Breast epithelium (tissue), 4 donors: ENCODE results near the gene MAPK8IP2. TPM values are rescaled to one million over a fixed set of nuclear protein-coding genes. Genes with fewer than 3 reads are reported as not detected.

Source experiments
- DNase-seq, 2 donors: peaks; one replicate each; pipeline ENCODE4 v3.0.0-alpha.2; 2019; ENCODE audit warnings: low spot score in 2 of 2
- H3K27ac ChIP-seq, 2 donors: fragments of 200-600 bp; sonication (generic) in 1 of 2; one replicate each; pipeline ENCODE4 v1.5.1; 2016 to 2019; ENCODE audit warnings: mild to moderate bottlenecking in 1 of 2
- H3K27me3 ChIP-seq, 2 donors: fragments of 200-600 bp; sonication (generic) in 1 of 2; one replicate each; pipeline versions ENCODE4 v1.5.1 to v1.6.0; 2017 to 2019; ENCODE audit warnings: control low read depth in 1 of 2, mild to moderate bottlenecking in 1 of 2
- H3K36me3 ChIP-seq: fragments of 200-600 bp; one replicate; pipeline ENCODE4 v1.5.1; 2019
- H3K4me1 ChIP-seq, 2 donors: fragments of 200-600 bp; sonication (generic); one replicate each; pipeline ENCODE4 v1.5.1; 2016 to 2019; ENCODE audit warnings: control low read depth in 1 of 2
- H3K4me3 ChIP-seq, 3 donors: fragments of 200-600 bp; sonication (generic); 1 replicate in 2 of 3; 2 replicates in 1 of 3; pipeline ENCODE4 v1.5.1; 2016 to 2019; ENCODE audit warnings: mild to moderate bottlenecking in 3 of 3, moderate library complexity in 2 of 3
- H3K9me3 ChIP-seq, 2 donors: fragments of 200-600 bp; sonication (generic) in 1 of 2; one replicate each; pipeline ENCODE4 v1.5.1; 2016 to 2019; ENCODE audit warnings: control low read depth in 1 of 2
- POLR2A ChIP-seq: fragments of 450-650 bp; IDR thresholded peaks from one replicate; pipeline ENCODE4 v1.6.1; 2016; ENCODE audit warnings: antibody characterized with exemption, mild to moderate bottlenecking, moderate library complexity
- POLR2AphosphoS5 ChIP-seq, 3 donors: sonication (generic); formaldehyde crosslinking; IDR thresholded peaks; one replicate each; pipeline ENCODE4 v1.6.1; 2017; ENCODE audit warnings: antibody characterized with exemption in 3 of 3
- intact Hi-C: fragments of 100-400 bp; cut with DNase I; formaldehyde crosslinking; loops from one replicate; pipeline ENCODE4 v1.15.1; 2023; ENCODE audit warnings: low total_unique reads
- total RNA-seq, 3 donors: library from RNA; depleted of rRNA; stranded (reverse); fragments of >200 nt; gene quantifications; one replicate each; pipeline ENCODE4 v1.1.0, GENCODE V29; 2016
- TF ChIP-seq, protein P1 (sequence below), 3 donors: fragments of 450-650 bp; IDR thresholded peaks; one replicate each; pipeline ENCODE4 v1.5.1; 2016 to 2017; ENCODE audit warnings: antibody characterized with exemption in 3 of 3, mild to moderate bottlenecking in 3 of 3, moderate library complexity in 3 of 3

The MAPK8IP2 gene
- total RNA-seq, 3 donors from 2014 or later: 1.9 to 2.2 (median 2.0) TPM

DNA sequence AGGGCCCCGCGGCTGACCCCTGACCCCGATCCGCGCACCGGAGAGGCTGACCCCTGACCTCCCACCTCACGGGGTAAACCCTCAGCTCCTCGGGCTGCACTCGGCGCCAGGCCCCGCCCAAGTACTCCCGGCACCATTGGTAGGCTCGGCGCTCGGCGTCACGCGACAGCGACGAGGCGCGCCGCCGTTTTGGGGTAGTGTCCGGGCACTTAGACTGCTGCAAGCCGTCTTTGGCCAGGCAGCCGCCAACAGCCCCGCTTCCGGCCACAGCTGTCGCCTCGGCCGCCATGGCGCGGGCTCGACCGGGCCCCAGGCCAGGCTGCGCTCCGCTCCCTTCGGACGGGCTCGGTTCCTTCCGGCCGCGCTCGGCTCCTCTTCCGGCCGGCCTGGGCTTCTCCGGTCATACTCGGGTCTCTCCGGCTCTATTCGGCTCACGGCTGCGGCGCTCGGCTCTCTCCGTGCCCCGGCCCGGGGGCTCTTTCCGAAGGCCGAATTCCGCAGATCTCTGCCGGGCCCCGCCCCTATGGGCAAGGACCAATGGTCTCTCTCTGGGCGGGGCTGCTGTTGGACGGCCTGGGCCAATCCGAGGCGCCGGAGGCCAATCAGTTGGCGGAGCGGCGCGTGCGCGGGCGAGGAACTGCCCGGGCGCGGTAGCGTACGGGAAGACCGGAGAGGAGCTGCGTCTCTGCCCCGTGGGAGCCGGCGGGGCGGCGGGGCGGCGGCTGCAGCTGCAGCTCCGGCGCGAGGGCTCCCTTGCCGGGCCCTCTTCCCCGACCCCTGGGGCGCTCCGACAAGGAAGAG, 17.9 kb upstream of the MAPK8IP2 start, which contains the start of gene CHKB:
Gene CHKB, minus strand, starts transcription at position 357 of the 801 bp plus-strand sequence. Its CDS starts 68 bp downstream, at position 289.
- peak; percentile 98 for DNase-seq
- intact Hi-C loops: loop anchor here (5.0 kb wide), 1 partner anchor 55 kb away; the partner anchor contains the start of gene SCO2
- TF ChIP-seq POLR2A (peak; percentile 69), POLR2AphosphoS5 (IDR thresholded peaks at IDR 0.05) (peak; percentile 60 to 75 (median 73))
- TF ChIP-seq, protein P1, sequence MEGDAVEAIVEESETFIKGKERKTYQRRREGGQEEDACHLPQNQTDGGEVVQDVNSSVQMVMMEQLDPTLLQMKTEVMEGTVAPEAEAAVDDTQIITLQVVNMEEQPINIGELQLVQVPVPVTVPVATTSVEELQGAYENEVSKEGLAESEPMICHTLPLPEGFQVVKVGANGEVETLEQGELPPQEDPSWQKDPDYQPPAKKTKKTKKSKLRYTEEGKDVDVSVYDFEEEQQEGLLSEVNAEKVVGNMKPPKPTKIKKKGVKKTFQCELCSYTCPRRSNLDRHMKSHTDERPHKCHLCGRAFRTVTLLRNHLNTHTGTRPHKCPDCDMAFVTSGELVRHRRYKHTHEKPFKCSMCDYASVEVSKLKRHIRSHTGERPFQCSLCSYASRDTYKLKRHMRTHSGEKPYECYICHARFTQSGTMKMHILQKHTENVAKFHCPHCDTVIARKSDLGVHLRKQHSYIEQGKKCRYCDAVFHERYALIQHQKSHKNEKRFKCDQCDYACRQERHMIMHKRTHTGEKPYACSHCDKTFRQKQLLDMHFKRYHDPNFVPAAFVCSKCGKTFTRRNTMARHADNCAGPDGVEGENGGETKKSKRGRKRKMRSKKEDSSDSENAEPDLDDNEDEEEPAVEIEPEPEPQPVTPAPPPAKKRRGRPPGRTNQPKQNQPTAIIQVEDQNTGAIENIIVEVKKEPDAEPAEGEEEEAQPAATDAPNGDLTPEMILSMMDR (IDR thresholded peaks at IDR 0.05): no peak

GRCh38 chr22:50583294-50583861, 17.2 kb upstream of the MAPK8IP2 start:
- Histone ChIP-seq H3K27me3 (no peaks in the 10 kb centered on the region), H3K4me3 (peak overlapping the region; percentile 75 to 86 (median 83)), H3K36me3 (no peaks in the 10 kb centered on the region), H3K27ac (peak overlapping the region; percentile 81 to 95), H3K9me3 (no peaks in the 10 kb centered on the region), H3K4me1 (peaks cover 0 to 8% of the 10 kb centered on the region in 2 donors)
- intact Hi-C loops: loop anchor here (5.0 kb wide), 1 partner anchor 56 kb away; the partner anchor contains the start of gene SCO2
- DNase-seq: no peak
- TF ChIP-seq POLR2AphosphoS5 (IDR thresholded peaks at IDR 0.05) (no peak), POLR2A (no peak)
- TF ChIP-seq, protein P1 (IDR thresholded peaks at IDR 0.05): no peak

More for the DNA sequence above, 17.9 kb upstream of the MAPK8IP2 start, which contains the start of gene CHKB:
- Histone ChIP-seq H3K27ac (peak within 1 kb of the TSS; percentile 95 to 97), H3K4me1 (peaks cover 0 to 8% of the 10 kb centered on the region in 2 donors), H3K36me3 (no peaks in the 10 kb centered on the region), H3K27me3 (no peaks in the 10 kb centered on the region), H3K4me3 (peak within 1 kb of the TSS; percentile 75 to 86 (median 83)), H3K9me3 (no peaks in the 10 kb centered on the region)

DNA sequence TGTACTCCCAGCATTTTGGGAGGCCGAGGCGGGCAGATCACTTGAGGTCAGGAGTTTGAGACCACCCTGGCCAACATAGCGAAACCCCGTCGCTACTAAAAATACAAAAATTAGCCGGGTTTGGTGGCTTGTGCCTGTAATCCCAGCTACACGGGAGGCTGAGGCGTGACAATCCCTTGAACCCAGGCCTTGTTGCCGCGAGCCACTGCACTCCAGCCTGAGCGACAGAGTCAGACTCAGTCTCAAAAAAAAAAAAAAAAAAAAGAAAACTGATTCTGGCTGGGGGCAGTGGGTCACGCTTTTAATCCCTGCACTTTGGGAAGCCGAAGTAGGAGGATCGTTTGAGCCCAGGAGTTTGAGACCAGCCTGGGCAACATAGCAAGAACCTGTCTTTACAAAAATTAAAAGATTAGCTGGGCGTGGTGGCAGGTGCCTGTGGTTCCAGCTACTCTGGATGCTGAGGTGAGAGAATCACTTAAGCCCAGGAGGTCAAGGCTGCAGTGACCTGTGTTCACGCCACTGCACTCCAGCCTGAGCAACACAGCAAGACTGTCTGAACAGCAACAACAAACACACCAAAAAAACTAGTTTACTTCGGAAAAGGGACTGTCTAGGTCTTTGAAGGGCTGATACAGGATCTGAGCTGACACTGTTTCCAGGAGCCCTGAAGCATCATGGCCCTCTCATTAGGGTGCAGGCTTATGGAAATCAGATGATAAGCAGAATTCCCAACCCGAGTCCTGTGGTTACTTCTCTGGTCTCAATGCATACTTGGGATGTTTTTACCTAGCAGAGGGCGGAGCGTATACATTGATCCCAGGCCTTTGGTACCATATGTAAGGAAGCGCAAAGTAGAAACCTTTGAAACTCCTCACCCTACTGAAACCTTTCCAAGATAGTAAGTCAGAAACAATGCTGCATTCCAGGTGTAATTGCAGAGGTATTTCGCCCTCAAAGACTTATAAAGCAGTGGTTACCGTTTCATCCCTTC, 16.2 kb upstream of the MAPK8IP2 start:
- TF ChIP-seq POLR2AphosphoS5 (IDR thresholded peaks at IDR 0.05): no peak
- no peak for TF ChIP-seq POLR2A
- TF ChIP-seq, protein P1 (IDR thresholded peaks at IDR 0.05): no peak
- no peaks in the 10 kb centered on the region for H3K27me3 ChIP-seq
- intact Hi-C loops: loop anchor here (5.0 kb wide), 1 partner anchor 57 kb away; the partner anchor contains the start of gene SCO2
- H3K4me3 ChIP-seq: no peak overlapping the region
- H3K36me3 ChIP-seq: no peaks in the 10 kb centered on the region
- no peak overlapping the region for H3K27ac ChIP-seq
- DNase-seq: no peak
- peaks cover 0 to 8% of the 10 kb centered on the region in 2 donors for H3K4me1 ChIP-seq
- no peaks in the 10 kb centered on the region for H3K9me3 ChIP-seq

- H3K27ac ChIP-seq: no peak overlapping the region
- H3K27me3 ChIP-seq: no peaks in the 10 kb centered on the region
- H3K4me3 ChIP-seq: no peak overlapping the region
- H3K4me1 ChIP-seq: peaks cover 0 to 8% of the 10 kb centered on the region in 2 donors
- no peaks in the 10 kb centered on the region for H3K36me3 ChIP-seq
- DNase-seq: no peak
- H3K9me3 ChIP-seq: no peaks in the 10 kb centered on the region
- intact Hi-C loops: no loop called here
- TF ChIP-seq POLR2A (no peak), POLR2AphosphoS5 (IDR thresholded peaks at IDR 0.05) (no peak)
- TF ChIP-seq, protein P1 (IDR thresholded peaks at IDR 0.05): no peak
These were observed 15.4 kb upstream of the MAPK8IP2 start for GRCh38 chr22:50585238-50585637.
